HG03442 (cell line): ENCODE results near the gene DDHD1.
"Not testable (repeated sequence)": the region's sequence is repeated elsewhere in the genome, so short reads cannot be mapped to it uniquely, and the experiment has no call there.

Experiments
- ATAC-seq: cut with Tn5 transposase; IDR thresholded peaks from one replicate; pipeline ENCODE4 v1.9.1; 2021; ENCODE audit warnings: mild to moderate bottlenecking, moderate library complexity; ENCODE audit not compliant: unreplicated experiment

DDHD1 gene

DNA sequence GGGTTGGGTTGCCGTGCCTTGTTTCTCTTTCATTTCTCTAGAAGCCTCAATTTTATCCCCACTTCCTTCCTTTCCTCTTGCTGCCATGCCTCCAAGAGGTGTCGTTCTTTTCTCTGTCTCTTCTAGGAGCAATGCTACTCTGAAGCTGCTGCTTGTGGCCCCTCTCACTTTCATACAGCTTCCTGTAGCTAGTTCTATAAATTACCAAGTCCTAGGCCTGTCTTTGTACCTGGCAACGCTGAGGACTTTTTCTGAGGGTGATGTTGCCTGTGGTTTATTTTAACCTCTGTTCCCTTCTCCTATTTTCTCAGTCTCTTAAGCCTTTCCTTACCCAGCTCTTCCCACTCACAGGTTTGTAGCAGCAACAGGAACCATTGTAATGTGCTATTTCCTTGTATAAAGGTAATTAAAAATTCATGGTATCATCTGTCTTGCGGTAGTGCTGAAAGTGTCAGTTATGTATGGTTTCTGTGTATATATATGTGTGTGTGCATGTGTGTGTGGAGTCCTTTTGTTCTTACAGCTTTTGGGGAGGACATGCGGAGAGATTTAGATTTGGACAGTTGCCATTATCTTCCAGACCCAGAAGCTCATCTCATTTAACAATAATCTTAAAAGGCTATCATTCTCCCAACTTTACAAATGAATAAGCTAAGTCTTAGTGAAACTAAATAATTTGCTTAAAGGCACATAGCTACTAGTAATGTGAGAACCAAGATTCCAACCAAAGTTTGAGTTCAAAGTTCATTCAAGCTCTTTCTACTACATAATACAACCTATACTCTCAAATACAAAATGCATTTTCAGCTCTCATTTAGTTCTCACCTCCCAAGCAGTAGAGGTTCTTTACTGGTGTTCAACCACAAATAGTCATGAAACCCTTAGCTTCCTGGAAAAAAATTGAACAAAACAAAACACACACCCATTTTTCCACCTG lies 43.8 kb downstream of the DDHD1 start:
- peak; percentile 82 for ATAC-seq

DNA sequence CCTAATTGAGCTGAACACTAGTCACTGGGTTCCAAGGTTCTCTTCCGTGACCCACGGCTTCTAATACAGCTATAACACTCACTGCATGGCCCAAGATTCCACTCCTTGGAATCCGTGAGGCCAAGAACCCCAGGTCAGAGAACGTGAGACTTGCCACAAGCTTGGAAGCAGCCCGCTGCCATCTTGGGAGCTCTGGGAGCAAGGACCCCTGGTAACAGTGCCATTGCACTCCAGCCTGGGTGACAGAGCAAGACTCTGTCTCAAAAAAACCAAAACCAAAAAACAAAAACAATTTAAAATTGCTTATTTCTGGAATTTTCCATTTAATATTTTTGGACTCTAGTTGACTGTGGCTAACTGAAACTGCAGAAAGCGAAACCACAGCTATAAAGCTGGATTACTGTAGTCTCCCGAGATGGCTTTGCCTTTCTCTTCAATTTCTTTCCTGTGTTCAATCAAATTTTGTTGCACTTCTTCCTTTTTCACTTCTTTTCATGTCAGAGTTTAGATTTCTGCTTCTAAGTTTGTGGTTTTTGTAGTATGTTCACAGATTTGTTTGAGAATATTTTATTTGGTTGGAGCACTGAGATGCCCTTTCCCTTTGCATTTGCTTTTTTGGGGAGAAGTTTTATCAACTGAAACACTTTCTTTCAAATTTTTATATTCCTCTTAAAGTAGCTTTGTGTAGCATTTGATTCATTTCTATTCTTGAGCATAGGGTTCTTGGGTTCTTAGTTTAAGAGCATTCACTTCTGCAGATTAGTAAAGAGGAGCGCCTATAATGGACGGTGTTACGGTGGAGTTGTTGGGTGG lies 44.6 kb downstream of the DDHD1 start:
- ATAC-seq = no peak

DNA sequence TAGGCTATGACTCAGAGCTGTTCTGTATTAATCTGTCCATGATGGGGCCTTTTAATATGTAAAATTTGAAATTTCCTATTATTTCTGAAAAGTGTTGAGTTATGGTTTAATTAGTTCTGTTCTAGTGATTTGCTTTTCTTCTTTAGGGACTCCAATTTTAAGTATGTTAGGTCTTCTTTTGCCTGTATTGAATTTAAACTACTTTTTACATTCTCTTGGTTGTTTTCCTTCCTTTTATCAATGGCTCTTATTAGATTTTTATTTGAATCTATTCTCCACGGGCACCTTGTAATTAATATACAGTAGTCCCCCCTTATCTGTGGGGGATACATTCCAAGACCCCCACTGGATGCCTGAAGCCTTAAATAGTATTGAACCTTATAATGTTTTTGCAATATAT lies 46.4 kb downstream of the DDHD1 start:
- ATAC-seq = no peak

DNA sequence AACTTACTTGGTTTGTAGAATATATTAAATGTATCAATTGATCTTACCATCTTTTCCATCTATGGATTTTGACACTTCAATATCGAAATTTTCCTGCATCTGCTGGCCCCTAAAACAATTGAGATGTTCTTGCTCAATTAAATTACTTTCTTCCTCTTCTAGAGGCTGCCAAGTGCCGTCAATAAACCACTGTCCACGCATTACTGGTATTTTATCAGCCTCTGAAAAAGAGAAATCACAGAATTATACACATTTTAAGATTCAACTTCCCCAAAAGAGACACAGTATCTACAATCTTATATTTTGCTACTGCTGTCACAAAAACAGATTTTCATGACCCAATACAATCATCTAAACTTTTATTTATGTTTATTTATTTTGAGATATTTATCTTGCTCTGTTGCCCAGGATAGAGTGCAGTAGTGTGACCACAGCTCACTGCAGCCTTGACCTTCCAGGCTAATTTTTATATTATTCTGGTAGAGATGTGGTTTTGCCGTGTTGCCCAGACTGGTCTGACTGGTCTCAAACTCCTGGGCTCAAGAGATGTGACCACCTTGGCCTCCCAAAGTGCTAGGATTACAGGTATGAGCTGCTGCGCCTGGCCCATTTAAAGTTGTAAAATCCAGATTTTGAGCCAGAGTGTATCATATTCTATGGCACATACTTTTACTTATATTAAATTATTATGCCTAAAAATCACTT lies 49.3 kb downstream of the DDHD1 start:
- ATAC-seq = no peak

DNA sequence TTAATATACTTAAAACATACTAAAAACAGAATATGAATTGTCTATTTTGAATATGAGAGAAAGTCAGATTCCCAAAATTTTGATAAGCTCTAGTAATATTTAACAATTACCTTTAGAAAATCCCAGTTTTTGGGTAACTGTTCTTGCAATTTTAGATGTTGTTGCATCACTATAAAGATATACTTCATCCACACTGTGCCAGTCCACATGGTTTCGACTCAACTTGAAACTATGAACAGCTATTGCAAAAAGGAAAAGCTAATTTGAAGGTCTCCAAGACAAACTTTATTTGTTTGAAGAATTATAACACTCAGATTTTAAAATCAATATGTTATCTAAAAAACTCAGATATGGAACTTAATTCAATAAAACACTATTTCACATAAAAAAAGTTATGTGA lies 59.9 kb downstream of the DDHD1 start:
- no peak for ATAC-seq

DNA sequence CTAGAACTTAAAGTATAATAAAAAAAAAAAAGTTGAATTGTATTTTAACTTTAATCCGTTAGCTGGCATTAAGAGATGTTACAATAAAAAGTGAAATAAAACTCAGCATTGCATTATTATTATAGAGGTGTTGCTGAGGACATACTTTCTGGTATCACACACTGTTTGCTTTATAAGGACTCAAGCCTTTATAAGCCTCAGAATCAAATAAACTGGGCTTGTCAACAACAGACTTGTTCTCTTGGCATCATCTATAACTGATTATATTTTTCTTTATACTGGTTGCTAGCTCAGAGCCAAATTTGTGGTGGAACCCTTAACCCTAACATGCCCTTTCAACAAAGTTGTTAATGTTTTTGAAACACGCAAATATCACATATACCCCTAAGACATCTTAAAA lies 62.3 kb downstream of the DDHD1 start:
- ATAC-seq = no peak

DNA sequence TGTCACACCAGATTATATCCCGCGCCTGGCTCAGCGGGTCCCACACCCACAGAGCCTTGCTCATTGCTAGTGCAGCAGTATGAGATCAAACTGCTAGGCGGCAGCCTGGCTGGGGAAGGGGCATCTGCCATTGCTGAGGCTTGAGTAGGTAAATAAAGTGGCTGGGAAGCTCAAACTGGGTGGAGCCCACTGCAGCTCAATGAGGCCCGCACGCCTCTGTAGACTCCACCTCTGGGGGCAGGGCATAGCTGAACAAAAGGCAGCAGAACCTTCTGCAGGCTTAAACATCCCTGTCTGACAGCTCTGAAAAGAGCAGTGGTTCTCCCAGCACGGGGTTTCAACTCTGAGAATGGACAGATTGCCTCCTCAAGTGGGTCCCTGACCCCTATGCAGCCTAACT lies 68.2 kb downstream of the DDHD1 start:
- ATAC-seq = not testable (repeated sequence)

DNA sequence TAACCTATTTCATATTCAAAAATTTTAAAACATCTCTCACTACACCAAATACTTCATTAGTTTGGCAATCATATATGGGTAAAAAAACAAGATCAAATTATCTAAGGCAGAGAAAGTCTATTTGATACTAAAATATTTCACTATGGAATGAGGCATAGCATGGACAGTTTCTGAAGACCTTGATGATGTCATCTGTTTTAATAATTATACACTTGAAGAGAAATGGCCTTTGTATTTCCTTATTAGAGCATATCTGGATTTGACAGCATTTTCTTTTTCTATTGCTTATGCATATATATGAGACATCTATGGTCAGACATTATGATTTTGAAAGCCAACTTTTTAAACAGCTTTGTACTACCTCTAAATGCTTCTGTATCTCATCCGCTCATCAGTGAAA lies 88.6 kb downstream of the DDHD1 start:
- no peak for ATAC-seq

DNA sequence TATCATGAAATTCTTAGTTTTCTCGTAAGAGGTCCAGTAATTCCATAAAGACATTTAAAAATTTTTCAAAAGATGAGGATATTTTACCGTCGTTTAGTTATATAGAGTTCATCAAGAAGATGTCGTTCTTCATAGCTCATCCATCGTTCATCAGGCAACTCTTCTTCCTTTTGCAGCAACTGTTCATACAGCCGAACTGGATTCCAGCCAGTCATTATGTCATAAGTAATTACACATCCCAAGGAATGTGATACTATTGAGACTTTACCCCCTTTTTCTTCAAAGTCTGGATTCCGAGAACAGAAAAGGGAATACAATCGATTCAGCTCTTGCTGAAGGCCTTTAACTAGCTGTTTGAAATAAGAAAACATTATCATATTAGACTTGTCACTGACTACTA lies 90.3 kb downstream of the DDHD1 start:
- ATAC-seq = no peak

DNA sequence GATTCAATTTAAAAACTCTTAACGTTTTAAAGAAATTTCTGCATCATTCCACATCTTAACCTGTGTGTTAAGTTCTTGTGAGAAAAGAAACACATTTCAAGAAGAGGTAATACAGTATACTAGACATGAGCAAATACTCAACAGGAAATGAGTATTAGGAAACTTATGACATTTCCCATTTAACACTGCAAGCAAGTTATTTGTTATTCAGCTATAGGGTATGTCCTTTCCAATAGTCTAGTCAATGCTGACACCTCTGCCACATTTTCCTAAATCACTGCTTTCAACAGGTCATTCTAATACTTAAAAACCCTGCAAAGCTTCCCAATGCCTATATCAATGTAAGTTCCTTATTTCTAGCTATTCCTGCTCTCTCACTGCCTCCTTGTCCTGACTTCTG lies 93.1 kb downstream of the DDHD1 start:
- no peak for ATAC-seq

DNA sequence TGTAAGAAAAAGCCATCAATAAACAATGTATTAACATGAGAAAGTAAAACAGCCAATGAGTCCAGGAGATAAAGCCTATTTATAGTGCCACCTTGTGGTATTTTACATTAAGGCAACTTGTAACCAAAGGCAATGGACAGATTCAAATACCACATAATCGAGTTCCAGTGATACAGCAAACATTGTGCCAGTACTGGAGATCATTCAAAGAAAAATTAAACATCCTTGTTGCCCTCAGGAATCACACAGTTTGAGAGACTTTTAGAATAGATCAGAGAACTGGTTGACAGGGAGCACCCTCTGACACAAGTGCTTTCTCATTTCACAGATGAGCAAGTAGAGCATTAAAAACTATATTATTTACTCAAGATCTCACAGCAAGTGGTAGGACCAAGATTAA lies 98.1 kb downstream of the DDHD1 start:
- no peak for ATAC-seq

DNA sequence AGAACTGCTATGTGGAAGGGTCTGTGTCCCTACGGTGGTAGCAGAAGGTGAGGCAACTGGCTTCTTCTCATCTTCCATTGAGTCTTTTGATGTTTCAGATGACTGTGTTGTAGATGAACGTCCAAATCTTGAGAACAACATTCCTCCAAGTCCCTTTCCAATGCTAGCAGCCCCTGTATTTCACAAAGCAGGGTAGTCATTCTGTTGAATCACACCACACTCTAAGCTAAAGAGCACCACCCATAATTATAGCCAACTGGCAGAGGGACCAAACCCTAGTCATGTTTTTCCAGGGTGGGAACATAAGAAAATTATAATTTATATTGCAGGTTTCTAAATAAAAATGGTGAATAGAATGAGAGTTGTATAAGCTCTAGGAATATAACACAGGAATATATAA lies 98.7 kb downstream of the DDHD1 start:
- no peak for ATAC-seq

DNA sequence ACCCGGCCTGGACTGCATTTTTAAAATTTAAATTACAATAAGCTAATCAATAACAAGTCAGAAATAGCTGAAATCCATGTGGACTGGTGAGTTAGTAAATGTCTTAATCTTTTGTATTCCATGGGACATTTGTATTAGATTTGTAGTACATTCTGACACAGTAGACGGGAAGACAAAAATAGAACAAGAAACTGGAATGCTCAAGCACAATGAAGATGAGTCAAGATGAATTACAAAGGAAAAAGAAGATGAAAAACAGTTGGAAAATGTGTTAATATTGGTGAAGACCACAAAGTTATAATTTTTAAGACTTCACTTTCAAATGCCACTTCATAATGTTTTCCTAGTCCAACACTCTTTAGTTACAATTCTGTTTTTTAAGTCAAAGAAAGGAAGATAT lies 104.5 kb downstream of the DDHD1 start:
- ATAC-seq = no peak

DNA sequence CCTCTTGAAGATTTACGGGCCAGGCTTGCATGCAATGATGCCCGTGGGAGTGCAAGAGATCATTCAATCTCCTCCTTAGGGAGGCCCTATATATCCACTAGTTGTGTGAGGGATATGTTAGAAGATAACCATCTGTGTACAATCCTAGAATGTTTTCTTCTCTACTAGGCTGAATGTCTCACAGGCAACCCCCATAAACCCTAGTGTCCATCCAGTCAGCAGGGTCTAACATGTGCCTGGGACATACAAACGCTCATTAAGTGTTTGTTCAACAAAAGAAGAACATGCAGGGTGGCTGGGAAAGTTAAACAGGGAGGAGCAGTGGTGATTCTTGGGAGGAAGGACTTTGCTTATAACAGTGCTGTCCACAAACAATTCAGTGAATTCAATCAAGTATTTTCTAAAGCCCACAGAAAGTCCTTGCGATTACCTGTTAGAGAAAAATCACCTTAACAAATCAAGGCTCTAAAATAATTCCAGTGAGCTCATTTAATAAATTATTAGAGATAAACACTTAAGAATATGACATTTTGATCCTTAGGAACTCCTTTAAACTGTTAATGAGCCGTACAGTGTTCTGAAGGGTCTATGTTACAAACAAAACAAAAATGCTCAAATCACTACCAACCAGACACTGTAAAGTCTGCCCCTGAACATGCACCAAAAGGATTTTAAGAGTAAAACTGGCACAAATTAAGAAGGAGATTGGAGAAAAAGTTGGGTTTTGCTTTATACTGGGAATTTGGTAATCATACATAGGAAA lies 105.6 kb downstream of the DDHD1 start:
- no peak for ATAC-seq

DNA sequence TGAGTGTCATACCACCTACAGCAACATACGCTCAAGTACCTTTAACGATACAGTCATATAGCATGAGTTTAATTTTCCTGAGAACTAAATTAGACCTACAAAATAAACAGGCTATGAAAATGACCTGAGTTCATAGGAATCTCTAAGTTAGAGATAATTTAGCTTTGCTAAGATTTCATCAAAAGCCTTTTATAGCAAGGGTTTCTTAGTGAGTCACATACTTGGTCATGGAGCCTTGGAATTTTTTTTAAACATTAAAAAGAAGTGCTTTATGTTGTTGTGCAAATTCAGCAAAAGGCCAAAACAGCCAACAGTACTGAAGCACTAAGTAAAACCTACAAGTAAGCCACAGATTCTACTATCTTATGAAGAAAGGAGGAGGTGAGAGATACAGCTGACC lies 108.6 kb downstream of the DDHD1 start:
- ATAC-seq = no peak

DNA sequence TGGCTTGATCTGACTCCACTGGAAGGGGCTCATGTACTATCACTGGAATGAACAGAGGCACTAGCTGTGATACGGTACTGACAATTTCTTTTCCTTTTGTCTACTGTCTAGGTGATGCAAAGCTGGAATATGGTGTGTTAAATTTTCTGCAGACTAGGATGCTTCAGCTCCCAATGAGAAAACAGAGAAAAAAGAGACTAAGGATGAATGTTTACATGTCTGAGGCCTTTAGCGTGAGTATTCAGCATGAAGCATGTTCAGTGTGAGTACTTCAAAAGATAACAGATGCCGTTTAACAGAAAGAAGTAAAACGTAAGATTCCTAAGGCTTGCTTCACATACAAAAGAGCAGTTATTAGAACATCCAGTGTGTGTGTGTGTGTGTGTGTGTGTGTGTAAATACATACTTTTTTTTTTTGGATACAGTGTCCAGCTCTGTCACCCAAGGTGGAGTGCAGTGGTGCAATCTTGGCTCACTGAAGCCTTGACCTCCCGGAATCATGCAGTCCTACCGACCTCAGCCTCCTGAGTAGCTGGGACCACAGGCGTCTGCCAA lies 110.0 kb downstream of the DDHD1 start:
- no peak for ATAC-seq

DNA sequence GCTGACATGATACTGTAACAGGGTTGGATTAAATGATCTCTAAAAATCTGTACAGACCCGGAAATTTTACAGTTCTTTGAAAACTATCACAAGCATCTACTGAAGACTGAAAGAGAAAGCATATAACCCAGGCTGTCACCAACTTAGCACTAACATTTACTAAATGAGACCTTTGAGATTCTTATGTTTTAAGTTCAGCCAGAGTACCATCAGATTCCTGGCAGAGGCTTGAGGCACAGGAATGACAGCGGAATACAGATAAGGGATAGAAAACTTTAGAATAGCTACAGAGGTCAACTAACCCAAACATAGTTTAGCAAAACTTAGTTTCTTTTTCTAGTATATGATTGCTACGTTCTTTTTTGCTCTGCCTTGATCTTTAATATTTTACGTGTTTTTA lies 110.6 kb downstream of the DDHD1 start:
- no peak for ATAC-seq

DNA sequence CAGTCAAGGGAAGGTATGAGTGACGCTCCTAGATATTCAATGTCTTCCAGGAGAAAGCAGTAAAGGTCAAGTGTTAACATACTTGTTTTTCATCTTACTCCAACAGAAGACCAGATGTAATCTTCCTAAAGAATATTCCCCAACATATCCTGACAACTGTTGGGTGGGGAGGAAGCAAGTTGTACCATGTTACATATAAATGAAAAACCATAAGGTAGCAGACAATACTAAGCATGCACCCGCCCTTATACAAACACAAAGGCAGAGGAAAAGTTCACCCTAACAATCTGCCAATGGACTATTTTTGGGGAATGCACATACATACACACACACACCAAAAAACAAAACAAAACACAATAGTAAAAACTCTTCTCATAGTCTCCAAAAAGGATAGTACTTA lies 112.1 kb downstream of the DDHD1 start:
- ATAC-seq = no peak

DNA sequence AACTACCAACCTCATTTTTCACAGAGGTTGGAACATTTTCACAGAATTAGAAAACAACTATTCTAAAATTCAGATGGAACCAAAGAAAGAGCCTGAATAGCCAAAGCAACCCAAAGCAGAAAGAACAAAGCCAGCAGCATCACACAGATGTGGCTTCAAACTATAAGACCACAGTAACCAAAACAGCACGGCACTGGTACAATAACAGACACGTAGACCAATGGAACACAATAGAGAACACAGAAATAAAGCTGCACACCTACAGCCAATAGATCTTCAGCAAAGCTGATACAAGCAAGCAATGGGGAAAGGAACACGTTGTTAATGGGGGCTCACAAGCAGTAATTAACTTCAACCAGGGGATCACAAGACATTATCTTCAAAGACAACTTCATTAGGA lies 114.5 kb downstream of the DDHD1 start:
- no peak for ATAC-seq

DNA sequence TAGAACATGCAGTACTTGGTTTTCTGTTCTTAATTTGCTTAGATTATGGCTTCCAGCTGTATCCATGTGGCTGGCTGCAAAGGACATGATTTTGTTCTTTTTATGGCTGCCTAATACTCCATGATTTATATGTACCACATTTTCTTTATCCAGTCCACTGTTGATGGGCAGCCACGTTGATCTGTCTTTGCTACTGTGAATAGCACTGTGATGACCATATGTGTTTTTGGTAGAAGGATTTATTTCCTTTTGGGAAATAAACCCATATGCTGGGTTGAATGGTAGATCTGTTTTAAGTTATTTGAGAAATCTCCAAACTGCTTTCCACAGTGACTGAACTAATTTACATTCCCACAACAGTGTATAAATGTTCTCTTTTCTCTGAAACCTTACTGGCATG lies 116.1 kb downstream of the DDHD1 start:
- ATAC-seq = no peak
